ENCODE measurements around the gene KCNJ12. TPM values are rescaled to one million over a fixed set of nuclear protein-coding genes. Genes with fewer than 3 reads are reported as not detected.
A peak's percentile ranks its signal among the peaks of the same experiment; 100 is the strongest.

Gene KCNJ12
- total and polyA plus RNA-seq, 4 experiments from 2014 or later, result not detected

- Mint-ChIP-seq H3K4me3 (peak overlapping the region in 7 of 8 donors; percentile 17 to 73 (median 47)), H3K27ac (no peak overlapping the region), H3K9me3 (no peaks in the 10 kb centered on the region), H3K27me3 (peaks cover 13 to 18% of the 10 kb centered on the region in 2 donors), H3K36me3 (no peaks in the 10 kb centered on the region), H3K4me1 (peaks cover 2 to 9% (median 5%) of the 10 kb centered on the region in 4 donors)
- DNase-seq, result no peak
- no peak overlapping the region for H3K4me3 ChIP-seq (ENCODE audit: low read length in 2 of 2)
- H3K9me3 ChIP-seq (ENCODE audit: control insufficient read depth in 1 of 2, low read length in 2 of 2), result no peaks in the 10 kb centered on the region
- H3K27me3 ChIP-seq (ENCODE audit: insufficient read depth, low read length), result no peaks in the 10 kb centered on the region
- POLR2A ChIA-PET (ENCODE audit: partially characterized antibody), result no interaction called here
- CTCF ChIA-PET (ENCODE audit: partially characterized antibody), result no interaction called here
- H3K27ac ChIP-seq (ENCODE audit: low read depth, low read length), result no peak overlapping the region
- intact Hi-C loops (cut with micrococcal nuclease), result no loop called here
- no peaks in the 10 kb centered on the region for H3K36me3 ChIP-seq (ENCODE audit: insufficient read depth, low read length)
- no peaks in the 10 kb centered on the region for H3K4me1 ChIP-seq (ENCODE audit: insufficient read depth, low read length)
Measured at GRCh38 chr17:21376759-21377690, 868 bp downstream of the KCNJ12 start.

- H3K9me3 ChIP-seq (ENCODE audit: control insufficient read depth in 1 of 2, low read length in 2 of 2), result no peaks in the 10 kb centered on the region
- Mint-ChIP-seq H3K36me3 (no peaks in the 10 kb centered on the region), H3K9me3 (no peaks in the 10 kb centered on the region), H3K27me3 (peaks cover 13 to 18% of the 10 kb centered on the region in 2 donors), H3K27ac (no peak overlapping the region), H3K4me1 (peaks cover 2 to 9% (median 5%) of the 10 kb centered on the region in 4 donors), H3K4me3 (peak overlapping the region in 7 of 8 donors; percentile 17 to 73 (median 53))
- no peak overlapping the region for H3K4me3 ChIP-seq (ENCODE audit: low read length in 2 of 2)
- CTCF ChIA-PET (ENCODE audit: partially characterized antibody), result no interaction called here
- DNase-seq, result no peak
- no peaks in the 10 kb centered on the region for H3K4me1 ChIP-seq (ENCODE audit: insufficient read depth, low read length)
- no peaks in the 10 kb centered on the region for H3K36me3 ChIP-seq (ENCODE audit: insufficient read depth, low read length)
- no peaks in the 10 kb centered on the region for H3K27me3 ChIP-seq (ENCODE audit: insufficient read depth, low read length)
- no peak overlapping the region for H3K27ac ChIP-seq (ENCODE audit: low read depth, low read length)
- intact Hi-C loops (cut with micrococcal nuclease), result no loop called here
- POLR2A ChIA-PET (ENCODE audit: partially characterized antibody), result no interaction called here
Measured at GRCh38 chr17:21377705-21378396, 1.7 kb downstream of the KCNJ12 start.

GRCh38 chr17:21378553-21378952 lies 2.4 kb downstream of the KCNJ12 start:
- no peak overlapping the region for H3K4me3 ChIP-seq (ENCODE audit: low read length in 2 of 2)
- no peak overlapping the region for H3K27ac ChIP-seq (ENCODE audit: low read depth, low read length)
- CTCF ChIA-PET (ENCODE audit: partially characterized antibody), result no interaction called here
- intact Hi-C loops (cut with micrococcal nuclease), result no loop called here
- no peaks in the 10 kb centered on the region for H3K4me1 ChIP-seq (ENCODE audit: insufficient read depth, low read length)
- no peaks in the 10 kb centered on the region for H3K9me3 ChIP-seq (ENCODE audit: control insufficient read depth in 1 of 2, low read length in 2 of 2)
- H3K4me3 Mint-ChIP-seq, result no peak overlapping the region
- no peaks in the 10 kb centered on the region for H3K36me3 ChIP-seq (ENCODE audit: insufficient read depth, low read length)
- no peak for DNase-seq
- H3K27me3 ChIP-seq (ENCODE audit: insufficient read depth, low read length), result no peaks in the 10 kb centered on the region
- H3K9me3 Mint-ChIP-seq, result no peaks in the 10 kb centered on the region
- peaks cover 2 to 9% (median 5%) of the 10 kb centered on the region in 4 donors for H3K4me1 Mint-ChIP-seq
- H3K27ac Mint-ChIP-seq, result no peak overlapping the region
- H3K27me3 Mint-ChIP-seq, result peaks cover 13 to 18% of the 10 kb centered on the region in 2 donors
- no peaks in the 10 kb centered on the region for H3K36me3 Mint-ChIP-seq
- POLR2A ChIA-PET (ENCODE audit: partially characterized antibody), result no interaction called here

- Histone ChIP-seq H3K4me3 (ENCODE audit: low read length in 2 of 2) (no peak overlapping the region), H3K4me1 (ENCODE audit: insufficient read depth, low read length) (no peaks in the 10 kb centered on the region), H3K27ac (ENCODE audit: low read depth, low read length) (no peak overlapping the region), H3K9me3 (ENCODE audit: control insufficient read depth in 1 of 2, low read length in 2 of 2) (no peaks in the 10 kb centered on the region), H3K27me3 (ENCODE audit: insufficient read depth, low read length) (no peaks in the 10 kb centered on the region), H3K36me3 (ENCODE audit: insufficient read depth, low read length) (no peaks in the 10 kb centered on the region)
- Mint-ChIP-seq H3K4me1 (peaks cover 2 to 9% (median 5%) of the 10 kb centered on the region in 4 donors), H3K27ac (no peak overlapping the region), H3K9me3 (no peaks in the 10 kb centered on the region), H3K27me3 (peaks cover 13 to 16% of the 10 kb centered on the region in 2 donors), H3K36me3 (no peaks in the 10 kb centered on the region), H3K4me3 (no peak overlapping the region)
- POLR2A ChIA-PET (ENCODE audit: partially characterized antibody), result no interaction called here
- intact Hi-C loops (cut with micrococcal nuclease), result no loop called here
- CTCF ChIA-PET (ENCODE audit: partially characterized antibody), result no interaction called here
- DNase-seq, result no peak
Measured at GRCh38 chr17:21379080-21379711, 3.0 kb downstream of the KCNJ12 start.

- ChIA-PET CTCF (ENCODE audit: partially characterized antibody) (interaction anchor here (1.6 kb wide), 1 partner anchor 14 kb away, joined by 3 read pairs; no protein-coding TSS in a partner anchor), POLR2A (ENCODE audit: partially characterized antibody) (no interaction called here)
- Histone ChIP-seq H3K4me3 (ENCODE audit: low read length in 2 of 2) (no peak overlapping the region), H3K4me1 (ENCODE audit: insufficient read depth, low read length) (no peaks in the 10 kb centered on the region), H3K36me3 (ENCODE audit: insufficient read depth, low read length) (no peaks in the 10 kb centered on the region), H3K27me3 (ENCODE audit: insufficient read depth, low read length) (no peaks in the 10 kb centered on the region), H3K27ac (ENCODE audit: low read depth, low read length) (no peak overlapping the region), H3K9me3 (ENCODE audit: control insufficient read depth in 1 of 2, low read length in 2 of 2) (no peaks in the 10 kb centered on the region)
- H3K36me3 Mint-ChIP-seq, result no peaks in the 10 kb centered on the region
- peaks cover under 1 to 7% (median 3%) of the 10 kb centered on the region in 4 donors for H3K4me1 Mint-ChIP-seq
- no peak overlapping the region for H3K4me3 Mint-ChIP-seq
- peaks cover 6 to 10% of the 10 kb centered on the region in 2 donors for H3K27me3 Mint-ChIP-seq
- no peaks in the 10 kb centered on the region for H3K9me3 Mint-ChIP-seq
- H3K27ac Mint-ChIP-seq, result no peak overlapping the region
- intact Hi-C loops (cut with micrococcal nuclease), result no loop called here
- no peak for DNase-seq
Measured at GRCh38 chr17:21380659-21381058, 4.5 kb downstream of the KCNJ12 start.

- Histone ChIP-seq H3K27ac (ENCODE audit: low read depth, low read length) (no peak overlapping the region), H3K27me3 (ENCODE audit: insufficient read depth, low read length) (no peaks in the 10 kb centered on the region), H3K36me3 (ENCODE audit: insufficient read depth, low read length) (no peaks in the 10 kb centered on the region), H3K4me3 (ENCODE audit: low read length in 2 of 2) (no peak overlapping the region), H3K4me1 (ENCODE audit: insufficient read depth, low read length) (no peaks in the 10 kb centered on the region), H3K9me3 (ENCODE audit: control insufficient read depth in 1 of 2, low read length in 2 of 2) (no peaks in the 10 kb centered on the region)
- intact Hi-C loops (cut with micrococcal nuclease), result no loop called here
- H3K4me1 Mint-ChIP-seq, result peaks cover 0 to 7% (median 0%) of the 10 kb centered on the region in 4 donors
- no peaks in the 10 kb centered on the region for H3K9me3 Mint-ChIP-seq
- H3K4me3 Mint-ChIP-seq, result no peak overlapping the region
- no peak overlapping the region for H3K27ac Mint-ChIP-seq
- ChIA-PET POLR2A (ENCODE audit: partially characterized antibody) (no interaction called here), CTCF (ENCODE audit: partially characterized antibody) (interaction anchor here (1.6 kb wide), 1 partner anchor 14 kb away, joined by 3 read pairs; no protein-coding TSS in a partner anchor)
- no peak for DNase-seq
- no peaks in the 10 kb centered on the region for H3K36me3 Mint-ChIP-seq
- peaks cover 1 to 7% of the 10 kb centered on the region in 2 donors for H3K27me3 Mint-ChIP-seq
Measured at GRCh38 chr17:21381076-21381706, 5.0 kb downstream of the KCNJ12 start.

All from CD4-positive, alpha-beta memory T cell (primary cell).